Osteocyte (in vitro differentiated cells): Measurements from ENCODE around the gene TMEM231. TPM values are rescaled to one million over a fixed set of nuclear protein-coding genes. Genes with fewer than 3 reads are reported as not detected.
"Not testable (repeated sequence)": the region's sequence is repeated elsewhere in the genome, so short reads cannot be mapped to it uniquely, and the experiment has no call there.

Source experiments
- DNase-seq: peaks from one replicate; pipeline ENCODE4 v3.0.0; 2021; ENCODE audit warnings: mixed read lengths; ENCODE audit not compliant: unreplicated experiment; ENCODE audit errors: extremely low spot score
- H3K27ac Mint-ChIP-seq: one replicate; pipeline ENCODE4 v1.8.0; 2021; ENCODE audit warnings: mild to moderate bottlenecking, mixed read lengths; ENCODE audit not compliant: unreplicated experiment
- H3K27me3 Mint-ChIP-seq: one replicate; pipeline ENCODE4 v1.8.0; 2021; ENCODE audit warnings: mixed read lengths; ENCODE audit not compliant: unreplicated experiment
- H3K36me3 Mint-ChIP-seq: one replicate; pipeline ENCODE4 v1.8.0; 2021; ENCODE audit warnings: mixed read lengths; ENCODE audit not compliant: unreplicated experiment
- H3K4me1 Mint-ChIP-seq: one replicate; pipeline ENCODE4 v1.8.0; 2021; ENCODE audit warnings: mixed read lengths; ENCODE audit not compliant: unreplicated experiment
- H3K4me3 Mint-ChIP-seq: one replicate; pipeline ENCODE4 v1.8.0; 2021; ENCODE audit warnings: mild to moderate bottlenecking, moderate library complexity, mixed read lengths; ENCODE audit not compliant: unreplicated experiment
- H3K9me3 Mint-ChIP-seq: one replicate; pipeline ENCODE4 v1.8.0; 2021; ENCODE audit warnings: mixed read lengths; ENCODE audit not compliant: unreplicated experiment
- total RNA-seq: library from RNA; stranded (reverse); gene quantifications from 2 replicates; pipeline ENCODE4 v1.2.1, GENCODE V29; 2021
- TF ChIP-seq, protein P1 (sequence below): fragments of 200-600 bp; sonication (generic); IDR thresholded peaks from 2 replicates; pipeline ENCODE4 v1.5.0; 2021; ENCODE audit warnings: antibody characterized with exemption, mild to moderate bottlenecking, moderate library complexity

TMEM231 gene
- total RNA-seq, 1 donor from 2014 or later: 8.3 TPM

DNA sequence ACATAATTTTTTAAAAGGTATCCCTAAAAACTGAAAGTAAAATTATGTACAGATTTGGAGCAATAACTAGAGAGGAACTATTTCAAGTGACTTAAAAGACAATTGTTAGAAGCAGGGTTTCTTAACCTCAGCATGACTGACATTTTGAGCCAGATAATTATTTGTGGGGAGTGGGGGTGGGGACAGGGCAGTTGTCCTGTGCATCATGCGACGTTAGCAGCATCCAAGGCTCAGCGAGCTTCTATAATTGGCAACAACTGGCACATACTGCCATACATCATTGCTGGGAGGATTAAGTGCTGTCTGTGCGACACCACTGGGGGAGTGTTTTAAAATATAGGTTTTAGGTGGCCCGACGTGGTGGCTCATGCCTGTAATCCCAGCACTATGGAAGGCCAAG lies 37.3 kb upstream of the TMEM231 start:
- H3K4me1 Mint-ChIP-seq: no peaks in the 10 kb centered on the region
- no peak for DNase-seq
- TF ChIP-seq, protein P1, sequence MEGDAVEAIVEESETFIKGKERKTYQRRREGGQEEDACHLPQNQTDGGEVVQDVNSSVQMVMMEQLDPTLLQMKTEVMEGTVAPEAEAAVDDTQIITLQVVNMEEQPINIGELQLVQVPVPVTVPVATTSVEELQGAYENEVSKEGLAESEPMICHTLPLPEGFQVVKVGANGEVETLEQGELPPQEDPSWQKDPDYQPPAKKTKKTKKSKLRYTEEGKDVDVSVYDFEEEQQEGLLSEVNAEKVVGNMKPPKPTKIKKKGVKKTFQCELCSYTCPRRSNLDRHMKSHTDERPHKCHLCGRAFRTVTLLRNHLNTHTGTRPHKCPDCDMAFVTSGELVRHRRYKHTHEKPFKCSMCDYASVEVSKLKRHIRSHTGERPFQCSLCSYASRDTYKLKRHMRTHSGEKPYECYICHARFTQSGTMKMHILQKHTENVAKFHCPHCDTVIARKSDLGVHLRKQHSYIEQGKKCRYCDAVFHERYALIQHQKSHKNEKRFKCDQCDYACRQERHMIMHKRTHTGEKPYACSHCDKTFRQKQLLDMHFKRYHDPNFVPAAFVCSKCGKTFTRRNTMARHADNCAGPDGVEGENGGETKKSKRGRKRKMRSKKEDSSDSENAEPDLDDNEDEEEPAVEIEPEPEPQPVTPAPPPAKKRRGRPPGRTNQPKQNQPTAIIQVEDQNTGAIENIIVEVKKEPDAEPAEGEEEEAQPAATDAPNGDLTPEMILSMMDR: no peak
- peaks cover 20% of the 10 kb centered on the region for H3K36me3 Mint-ChIP-seq
- peaks cover 7% of the 10 kb centered on the region for H3K9me3 Mint-ChIP-seq
- no peak overlapping the region for H3K27ac Mint-ChIP-seq
- H3K4me3 Mint-ChIP-seq: no peak overlapping the region
- H3K27me3 Mint-ChIP-seq: no peaks in the 10 kb centered on the region

DNA sequence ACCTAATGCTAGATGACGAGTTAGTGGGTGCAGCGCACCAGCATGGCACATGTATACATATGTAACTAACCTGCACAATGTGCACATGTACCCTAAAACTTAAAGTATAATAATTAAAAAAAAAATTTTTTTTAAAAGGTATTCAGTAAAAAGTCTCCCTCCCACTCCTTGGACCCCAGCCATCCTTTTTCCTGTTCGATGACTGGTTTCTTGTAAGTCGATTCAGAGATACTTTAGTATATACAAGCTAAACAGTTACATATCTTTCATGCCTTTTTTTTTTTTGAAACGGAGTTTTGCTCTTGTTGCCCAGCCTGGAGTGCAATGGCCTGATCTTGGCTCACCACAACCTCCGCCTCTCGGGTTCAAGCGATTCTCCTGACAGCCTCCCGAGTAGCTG lies 35.9 kb upstream of the TMEM231 start:
- DNase-seq, H3K27ac Mint-ChIP-seq, H3K27me3 Mint-ChIP-seq, H3K4me1 Mint-ChIP-seq, H3K36me3 Mint-ChIP-seq, H3K9me3 Mint-ChIP-seq, H3K4me3 Mint-ChIP-seq: not testable (repeated sequence)

DNA sequence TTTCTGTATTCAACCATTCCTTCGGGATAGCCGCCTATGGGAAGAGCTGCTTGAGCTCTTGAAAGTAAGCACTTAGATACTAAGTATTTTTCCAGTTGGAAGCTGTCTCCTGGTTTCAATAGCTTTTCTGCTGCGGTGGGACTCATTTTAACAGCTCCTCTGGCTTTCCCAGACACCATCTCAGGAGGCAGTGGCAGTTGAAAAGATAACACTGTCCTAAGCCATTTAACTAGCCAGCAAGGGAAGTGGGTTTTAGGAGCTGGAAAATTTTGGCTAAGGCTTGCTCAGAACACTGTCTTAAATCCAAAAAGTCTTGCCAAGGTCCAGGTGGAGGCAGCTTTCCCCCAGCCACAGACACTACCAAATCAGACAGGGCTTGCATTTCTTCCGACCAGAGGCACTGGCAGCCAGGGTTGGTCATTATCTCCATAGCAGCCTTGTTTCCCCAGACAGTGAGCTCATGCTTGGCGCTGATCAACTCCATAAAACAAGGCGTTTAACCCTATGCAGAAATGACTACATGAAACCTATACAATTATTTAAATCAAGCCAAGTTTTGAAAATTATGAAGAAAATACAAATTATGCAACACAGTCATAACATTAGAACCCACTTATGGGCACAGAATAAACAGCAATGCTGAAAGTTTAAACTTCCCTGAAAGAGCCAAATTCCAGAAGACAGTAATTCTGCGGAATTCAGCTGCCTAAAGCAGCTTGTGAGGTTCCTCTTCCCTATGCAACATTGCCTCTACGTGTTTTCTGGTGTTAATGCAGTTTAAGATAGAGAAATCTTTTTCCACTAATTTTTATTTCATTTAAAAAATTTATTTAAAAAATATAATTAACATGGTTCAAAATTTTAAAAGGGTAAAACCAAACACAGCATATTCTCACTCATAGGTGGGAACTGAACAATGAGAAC lies 35.1 kb upstream of the TMEM231 start:
- DNase-seq: no peak
- Mint-ChIP-seq H3K4me3 (no peak overlapping the region), H3K27me3 (no peaks in the 10 kb centered on the region), H3K4me1 (no peaks in the 10 kb centered on the region), H3K36me3 (peaks cover 6% of the 10 kb centered on the region), H3K9me3 (no peaks in the 10 kb centered on the region), H3K27ac (no peak overlapping the region)
- TF ChIP-seq, protein P1: no peak

DNA sequence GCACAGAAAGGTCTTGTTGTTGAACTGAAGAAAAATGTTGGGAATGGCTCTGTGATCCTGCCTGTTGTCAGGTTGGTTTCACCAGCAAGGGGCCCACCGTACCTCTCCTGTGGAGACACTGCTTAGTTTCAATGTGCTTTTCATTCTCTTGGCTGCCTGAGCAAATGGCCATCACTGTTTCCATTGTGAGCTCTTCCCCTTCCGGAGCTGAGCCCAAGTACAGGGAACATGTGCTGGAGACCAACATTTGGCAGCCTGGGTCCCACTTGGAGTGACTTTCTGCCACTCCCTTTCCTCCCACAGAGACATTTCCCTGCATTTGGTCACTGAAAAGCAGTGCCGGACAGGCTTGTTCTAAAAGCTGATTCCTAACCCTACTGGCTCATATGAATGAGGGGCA lies 33.3 kb upstream of the TMEM231 start:
- no peaks in the 10 kb centered on the region for H3K9me3 Mint-ChIP-seq
- TF ChIP-seq, protein P1: no peak
- no peak for DNase-seq
- no peak overlapping the region for H3K4me3 Mint-ChIP-seq
- H3K27ac Mint-ChIP-seq: no peak overlapping the region
- H3K27me3 Mint-ChIP-seq: no peaks in the 10 kb centered on the region
- H3K36me3 Mint-ChIP-seq: peaks cover 1% of the 10 kb centered on the region
- no peaks in the 10 kb centered on the region for H3K4me1 Mint-ChIP-seq

DNA sequence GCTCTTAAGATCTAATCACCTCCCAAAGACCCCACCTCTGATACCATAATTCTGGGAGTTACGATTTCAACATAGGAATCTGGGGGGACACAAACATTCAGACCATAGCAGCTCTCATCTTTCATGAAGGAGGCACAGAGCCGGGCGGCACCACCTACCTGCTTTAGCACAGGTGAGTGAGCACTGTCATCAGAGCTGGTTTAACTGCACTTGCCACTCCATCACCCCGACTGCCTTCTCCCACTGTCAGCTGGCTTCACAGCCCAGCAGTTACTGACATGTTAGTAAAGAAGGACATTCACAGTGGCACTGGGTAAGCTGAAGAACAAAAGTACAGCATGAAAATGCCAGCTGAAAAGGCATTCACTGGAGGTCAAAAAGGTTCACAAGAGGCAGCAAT lies 32.7 kb upstream of the TMEM231 start:
- Mint-ChIP-seq H3K36me3 (no peaks in the 10 kb centered on the region), H3K27me3 (no peaks in the 10 kb centered on the region), H3K4me3 (no peak overlapping the region), H3K4me1 (no peaks in the 10 kb centered on the region), H3K9me3 (no peaks in the 10 kb centered on the region), H3K27ac (no peak overlapping the region)
- no peak for DNase-seq
- TF ChIP-seq, protein P1: no peak
